Stimulated activated CD4-positive, alpha-beta T cell treated with anti-CD3 and anti-CD28 coated beads, Interleukin-4, amount 100 ng/mL, for 1 hour (primary cell): ENCODE results near the gene BCAP31.

Source experiments
- DNase-seq: peaks from one replicate; pipeline ENCODE4 v3.0.0-alpha.2; 2020

BCAP31 gene

GRCh38 chrX:153671589-153672530, 52.3 kb downstream of the BCAP31 start:
- no peak for DNase-seq

GRCh38 chrX:153670748-153671588, 53.2 kb downstream of the BCAP31 start:
- DNase-seq: no peak

GRCh38 chrX:153669901-153670731, 54.1 kb downstream of the BCAP31 start:
- no peak for DNase-seq

- peak; percentile 58 for DNase-seq
Observed at GRCh38 chrX:153669174-153669890, 54.9 kb downstream of the BCAP31 start.

- DNase-seq: no peak
Observed at GRCh38 chrX:153668423-153669173, 55.6 kb downstream of the BCAP31 start.

- DNase-seq: peak; percentile 79
Observed at GRCh38 chrX:153667956-153668396, 56.2 kb downstream of the BCAP31 start.

GRCh38 chrX:153667281-153667955, 56.8 kb downstream of the BCAP31 start:
- DNase-seq: no peak

- DNase-seq: no peak
Observed at GRCh38 chrX:153665726-153666306, 58.4 kb downstream of the BCAP31 start.

- DNase-seq: peak; percentile 69
Observed at GRCh38 chrX:153662266-153662665, 61.9 kb downstream of the BCAP31 start.

GRCh38 chrX:153659268-153659667, 64.9 kb downstream of the BCAP31 start:
- DNase-seq: no peak

- no peak for DNase-seq
Observed at GRCh38 chrX:153657161-153657560, 67.0 kb downstream of the BCAP31 start.

- no peak for DNase-seq
Observed at GRCh38 chrX:153653556-153653955, 70.6 kb downstream of the BCAP31 start.

GRCh38 chrX:153651540-153652079, 72.6 kb downstream of the BCAP31 start:
- no peak for DNase-seq

GRCh38 chrX:153650959-153651358, 73.2 kb downstream of the BCAP31 start:
- DNase-seq: no peak
